NCI-H2196 treated with DMSO at 0.1 percent for 48 hours (cell line): Measurements from ENCODE around the gene PRR5.
A peak's percentile ranks its signal among the peaks of the same experiment; 100 is the strongest.
"Not testable (repeated sequence)": the region's sequence is repeated elsewhere in the genome, so short reads cannot be mapped to it uniquely, and the experiment has no call there.

Source experiments
- DNase-seq: peaks from one replicate; lab custom pipeline; 2025; ENCODE audit not compliant: unreplicated experiment; lab: John Stamatoyannopoulos, UW

Gene PRR5

DNA sequence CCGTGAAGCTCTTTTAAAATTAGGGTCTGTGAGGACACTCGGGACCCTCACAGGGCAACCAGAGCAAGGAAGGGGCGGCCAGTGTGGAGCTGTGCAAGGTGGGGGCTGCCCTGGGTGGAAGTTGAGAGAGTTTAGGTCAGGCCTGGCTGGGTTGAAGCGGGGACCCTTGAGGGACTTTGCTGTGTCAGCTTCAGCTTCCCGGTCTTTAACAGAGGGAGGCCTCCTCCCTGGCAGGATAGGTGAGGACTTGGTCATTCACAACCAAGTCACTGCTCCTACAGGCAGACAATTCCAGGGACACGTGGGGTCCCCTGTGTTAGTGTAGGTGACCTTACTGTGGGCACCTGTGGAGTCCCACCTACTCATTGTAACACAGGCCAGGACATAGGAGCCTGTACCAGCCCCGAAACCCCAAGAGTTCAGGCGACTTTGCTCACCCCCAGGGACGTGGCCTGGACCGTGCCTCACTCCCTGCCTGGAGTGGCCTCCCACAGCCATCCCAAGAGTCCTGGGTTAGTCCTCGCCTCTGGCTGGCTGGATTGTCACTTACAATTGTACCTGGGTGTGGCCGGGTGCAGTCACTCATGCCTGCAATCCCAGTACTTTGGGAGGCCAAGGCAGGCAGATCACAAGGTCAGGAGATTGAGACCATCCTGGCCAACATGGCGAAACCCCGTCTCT, 31.6 kb downstream of the PRR5 start:
- no peak for DNase-seq

DNA sequence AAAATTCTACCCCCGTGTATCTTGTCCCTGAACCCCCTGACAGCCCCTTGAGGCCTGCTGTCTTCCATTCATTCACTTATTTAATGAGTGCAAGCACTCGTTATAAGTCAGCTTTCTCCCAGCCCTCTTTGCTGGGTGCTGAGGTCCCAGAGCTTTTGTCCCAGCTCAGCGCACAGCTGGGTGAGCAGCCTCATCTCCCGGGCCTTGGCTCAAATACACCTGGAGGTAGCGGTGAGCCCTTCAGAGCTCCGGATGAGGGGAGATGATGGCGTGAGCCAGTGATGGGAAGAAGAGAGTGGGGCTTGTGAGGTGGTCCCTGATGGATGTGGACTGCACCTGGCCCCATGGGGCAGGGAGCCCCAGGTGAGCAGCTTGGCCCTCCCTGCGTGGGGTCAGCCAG, 32.3 kb downstream of the PRR5 start:
- no peak for DNase-seq

DNA sequence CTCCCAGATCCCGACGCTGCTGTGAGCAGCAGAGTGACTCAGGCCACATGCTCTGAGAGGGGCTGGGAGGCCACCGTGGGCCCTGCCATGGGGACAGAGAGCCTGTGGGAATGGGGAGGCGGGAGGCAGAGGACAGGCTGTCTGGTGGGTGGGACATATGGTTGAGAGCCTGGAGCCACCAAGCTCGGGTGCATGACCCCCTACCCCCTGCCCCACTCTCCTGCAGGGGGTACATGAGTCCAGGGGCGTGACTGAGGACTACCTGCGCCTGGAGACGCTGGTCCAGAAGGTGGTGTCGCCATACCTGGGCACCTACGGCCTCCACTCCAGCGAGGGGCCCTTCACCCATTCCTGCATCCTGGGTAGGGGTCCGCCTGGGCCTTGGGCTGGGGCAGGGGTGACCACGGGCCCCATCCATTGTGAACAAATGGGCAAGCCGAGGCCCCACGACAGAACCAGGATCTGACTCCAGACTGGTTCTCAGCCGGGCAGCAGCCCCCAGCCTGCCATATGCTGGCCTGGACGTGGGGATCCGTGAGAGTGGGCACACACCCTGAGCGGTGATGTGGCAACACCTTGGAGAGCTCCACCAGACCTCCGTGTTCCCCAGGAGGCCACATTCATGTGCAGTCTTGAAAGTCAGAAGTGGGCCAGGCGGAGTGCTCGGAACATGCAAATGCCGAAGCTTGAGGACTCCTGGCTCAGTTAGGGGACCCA, 33.0 kb downstream of the PRR5 start:
- no peak for DNase-seq

DNA sequence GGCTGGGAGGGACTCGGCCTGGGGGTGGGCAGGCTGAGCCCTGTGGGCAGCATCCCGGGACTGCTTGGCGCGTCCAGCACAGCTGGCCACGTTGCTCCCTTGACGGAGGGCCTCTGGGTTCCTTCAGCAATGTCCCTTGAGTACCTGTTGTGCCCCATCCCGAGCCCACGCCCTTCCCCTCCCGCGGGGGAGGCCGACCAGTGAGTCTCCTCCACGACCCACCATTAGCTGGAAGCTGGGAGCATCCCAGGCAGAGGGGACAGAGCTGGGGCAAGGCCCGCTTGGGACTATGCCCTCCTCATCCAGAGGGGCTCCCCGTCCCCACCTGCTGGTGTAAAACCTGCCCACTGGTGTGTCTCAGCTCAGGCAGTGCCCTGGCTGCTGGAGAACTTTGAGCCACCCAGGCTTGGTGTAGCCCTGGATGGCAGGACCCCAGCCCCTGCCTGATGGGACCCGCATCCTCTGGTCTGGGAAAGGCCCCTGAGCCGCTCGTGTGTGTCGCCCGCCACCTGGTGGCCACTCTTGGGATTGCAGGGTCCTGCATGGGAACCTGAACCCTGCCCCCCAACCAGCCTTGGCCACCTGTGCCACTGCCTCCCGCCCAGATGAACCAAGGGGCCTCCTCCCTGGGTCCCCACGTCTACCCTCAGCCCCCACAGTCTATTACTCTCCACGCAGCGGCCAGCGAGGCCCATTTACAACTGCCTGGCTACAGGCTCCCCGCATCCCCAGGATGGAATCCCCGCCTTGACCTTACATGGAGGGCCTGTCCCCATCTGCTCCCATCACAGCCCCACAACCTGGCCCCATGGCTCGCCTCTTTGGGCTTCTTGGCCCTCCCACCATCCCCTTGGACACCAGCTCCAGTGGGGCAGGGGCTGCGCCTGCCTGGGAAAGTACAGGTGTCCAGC, 33.8 kb downstream of the PRR5 start:
- DNase-seq: no peak

DNA sequence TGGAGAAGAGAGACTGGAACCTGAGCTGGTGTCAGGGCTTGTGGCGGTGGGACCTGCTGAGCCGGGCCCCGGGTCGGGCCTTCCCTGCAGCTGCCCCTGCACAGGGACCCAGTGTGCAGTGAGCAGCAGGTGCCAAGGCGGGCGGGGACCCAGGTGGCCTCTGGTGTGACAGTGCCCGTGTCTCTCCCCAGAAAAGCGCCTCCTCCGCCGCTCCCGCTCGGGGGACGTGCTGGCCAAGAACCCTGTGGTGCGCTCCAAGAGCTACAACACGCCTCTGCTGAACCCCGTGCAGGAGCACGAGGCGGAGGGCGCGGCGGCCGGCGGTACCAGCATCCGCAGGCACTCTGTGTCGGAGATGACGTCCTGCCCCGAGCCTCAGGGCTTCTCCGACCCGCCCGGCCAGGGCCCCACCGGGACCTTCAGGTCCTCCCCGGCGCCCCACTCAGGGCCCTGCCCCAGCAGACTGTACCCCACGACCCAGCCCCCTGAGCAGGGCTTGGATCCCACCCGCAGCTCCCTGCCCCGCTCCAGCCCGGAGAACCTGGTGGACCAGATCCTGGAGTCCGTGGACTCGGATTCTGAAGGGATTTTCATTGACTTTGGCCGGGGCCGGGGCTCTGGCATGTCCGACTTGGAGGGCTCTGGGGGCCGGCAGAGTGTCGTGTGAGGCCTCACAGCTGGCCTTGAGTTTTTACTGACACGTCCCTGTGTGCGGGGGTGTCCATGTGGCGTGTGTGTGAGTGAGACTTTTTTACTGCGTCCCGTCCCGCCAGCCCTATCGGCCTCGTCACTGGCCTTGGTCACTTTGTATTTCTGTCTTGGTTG, 34.8 kb downstream of the PRR5 start:
- no peak for DNase-seq

DNA sequence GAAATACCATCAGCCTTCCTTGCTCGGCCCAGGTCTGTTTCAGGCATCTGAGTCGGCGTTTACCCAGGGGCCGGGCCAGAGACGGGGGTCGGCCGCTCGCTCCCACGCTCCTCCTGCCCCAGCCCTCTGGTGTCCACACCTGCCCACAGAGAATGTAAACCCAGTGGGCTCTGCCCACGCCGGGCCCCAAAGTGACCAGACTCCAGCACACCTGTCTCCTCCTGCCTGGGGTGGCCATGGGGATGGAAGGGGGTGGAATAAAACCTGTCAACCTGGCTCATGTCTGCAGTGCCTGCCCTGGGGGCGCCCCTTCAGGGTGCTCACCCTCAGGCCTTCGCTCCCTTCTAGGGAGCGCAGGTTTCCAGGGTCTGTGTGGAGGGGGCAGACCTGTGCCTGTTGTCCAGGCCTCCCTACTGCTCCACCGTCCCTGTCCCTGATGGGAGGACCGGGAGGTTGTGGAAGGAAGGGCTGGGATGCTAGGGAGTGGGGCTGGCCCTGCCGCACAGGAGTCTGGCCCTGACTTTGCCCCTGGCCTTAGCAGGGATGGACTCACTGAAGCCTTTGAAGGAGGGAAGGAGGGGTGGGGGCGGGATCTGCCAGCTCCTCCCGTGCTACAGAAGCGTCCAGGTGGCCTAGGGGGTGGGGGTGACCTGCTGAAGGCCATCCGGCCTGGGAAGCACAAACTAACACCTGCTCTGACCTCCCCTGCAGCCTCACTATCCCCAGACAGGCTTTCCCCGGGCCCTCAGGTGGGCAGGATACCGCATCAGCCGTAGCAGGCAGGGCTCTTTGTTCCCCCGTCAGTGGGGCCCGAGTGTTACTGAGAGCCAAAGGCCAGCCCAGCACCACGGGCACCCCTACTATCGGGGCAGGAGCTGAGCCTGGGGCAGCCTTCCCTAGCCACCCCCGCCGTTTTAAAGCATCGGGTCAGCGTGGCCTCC, 35.7 kb downstream of the PRR5 start:
- no peak for DNase-seq

DNA sequence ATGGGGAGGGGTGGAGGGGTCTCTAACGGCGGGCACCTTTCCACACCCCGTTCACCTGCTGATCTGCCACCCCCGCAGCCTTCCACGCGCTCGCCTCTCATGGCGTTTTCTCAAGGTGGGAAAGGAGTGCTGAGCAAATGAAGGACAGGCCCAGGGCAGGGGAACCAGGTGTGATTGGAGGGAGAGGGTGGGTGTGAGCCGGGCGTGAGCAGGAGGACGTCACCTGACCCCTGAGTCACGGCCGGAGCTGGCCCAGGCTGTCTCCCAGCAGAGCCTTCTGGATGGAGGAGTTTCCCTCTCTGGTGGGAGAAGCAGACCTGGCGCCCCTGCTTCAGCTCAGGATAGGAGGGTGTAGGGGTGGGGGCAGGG, 36.3 kb downstream of the PRR5 start:
- no peak for DNase-seq

DNA sequence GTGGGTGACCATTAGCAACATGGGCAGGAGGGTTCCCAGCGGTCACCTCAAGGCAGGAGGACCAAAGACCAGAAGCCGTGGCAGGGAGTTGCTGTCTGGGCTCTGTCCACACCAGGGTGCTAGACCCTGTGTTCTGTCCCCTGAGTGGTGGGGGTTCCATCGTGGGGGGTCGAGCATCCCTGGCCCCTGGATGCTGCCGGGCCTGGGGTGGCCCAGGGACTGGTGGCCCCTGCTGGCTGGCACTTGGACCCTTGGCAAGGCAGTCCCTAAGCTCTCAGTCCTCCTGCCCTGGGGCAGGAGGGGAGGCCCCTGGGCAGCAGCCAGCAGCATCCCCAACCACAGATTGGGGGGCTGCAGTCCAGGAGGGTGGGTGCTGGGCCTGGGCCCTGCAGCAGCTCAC, 37.0 kb downstream of the PRR5 start:
- DNase-seq: no peak

DNA sequence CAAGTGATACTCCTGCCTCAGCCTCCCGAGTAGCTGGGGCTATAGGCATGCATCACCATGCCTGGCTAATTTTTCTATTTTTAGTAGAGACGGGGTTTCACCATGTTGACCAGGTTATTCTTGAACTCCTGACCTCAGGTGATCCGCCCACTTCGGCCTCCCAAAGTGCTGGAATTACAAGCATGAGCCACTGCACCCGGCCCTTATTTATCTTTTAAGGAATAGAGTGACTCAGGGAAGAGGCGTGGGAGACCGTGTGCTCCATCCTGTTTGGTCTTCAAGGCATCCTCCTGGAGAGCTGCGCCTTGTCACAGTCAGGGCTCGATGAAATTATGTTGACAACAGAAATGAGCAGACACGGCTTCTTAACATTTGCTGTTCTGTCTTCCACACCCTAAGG, 37.7 kb downstream of the PRR5 start:
- not testable (repeated sequence) for DNase-seq

DNA sequence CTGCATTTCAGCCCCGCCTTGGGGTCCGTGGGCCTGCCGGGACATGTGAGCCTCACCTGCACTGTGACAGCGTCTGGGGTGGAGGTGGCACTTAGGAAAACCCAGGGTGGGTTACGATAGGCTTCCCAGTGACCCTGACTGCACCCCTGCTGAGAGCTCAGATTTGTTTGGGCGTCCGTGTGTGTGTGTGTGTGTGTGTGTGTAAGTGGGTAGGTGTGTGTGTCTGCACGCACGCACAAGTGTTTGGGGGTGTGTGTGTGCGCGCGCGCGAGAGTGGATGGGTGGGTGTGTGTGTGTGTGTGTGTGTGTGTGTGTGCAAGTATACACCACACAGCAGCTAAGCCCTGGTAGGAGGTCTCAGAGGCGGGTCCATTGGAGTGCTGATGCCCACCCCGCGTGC, 38.3 kb downstream of the PRR5 start:
- DNase-seq: no peak

DNA sequence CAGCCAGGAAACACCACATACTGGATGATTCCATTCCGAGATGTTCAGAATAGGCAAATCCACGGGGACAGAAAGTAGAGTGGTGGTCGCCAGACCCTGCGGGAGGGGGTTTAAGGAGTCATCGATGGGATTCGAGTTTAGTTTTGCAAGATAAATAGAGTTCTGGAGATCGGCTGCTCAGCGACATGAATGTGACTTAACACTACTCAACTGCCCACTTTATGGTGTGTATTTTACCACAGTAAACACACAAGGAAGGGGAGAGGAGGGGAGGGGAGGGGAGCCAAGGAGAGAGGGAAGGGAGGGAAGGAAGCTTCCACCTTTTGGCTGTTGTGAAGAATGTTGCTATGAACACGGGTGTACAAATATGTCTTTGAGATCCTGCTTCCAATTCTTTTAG, 39.9 kb downstream of the PRR5 start:
- no peak for DNase-seq

DNA sequence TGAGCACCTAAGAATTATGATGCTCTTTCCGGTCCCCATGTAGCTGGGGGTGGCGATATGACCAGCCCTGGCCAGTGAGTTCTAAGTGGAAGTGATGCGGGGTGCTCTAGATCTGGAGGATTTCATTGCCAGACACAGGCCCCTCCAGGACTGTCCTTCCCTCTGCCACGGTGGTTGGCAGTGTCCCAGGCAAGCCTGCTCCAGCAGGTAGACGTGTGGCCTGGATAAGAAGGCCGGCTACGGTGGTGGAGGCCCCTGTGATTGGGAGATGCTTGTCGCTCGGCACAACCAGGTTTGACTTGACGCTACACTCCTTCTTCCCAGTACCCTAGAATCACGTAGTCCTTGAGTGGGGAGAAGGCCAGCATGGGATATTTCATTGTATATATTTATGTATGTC, 41.2 kb downstream of the PRR5 start:
- DNase-seq: no peak

DNA sequence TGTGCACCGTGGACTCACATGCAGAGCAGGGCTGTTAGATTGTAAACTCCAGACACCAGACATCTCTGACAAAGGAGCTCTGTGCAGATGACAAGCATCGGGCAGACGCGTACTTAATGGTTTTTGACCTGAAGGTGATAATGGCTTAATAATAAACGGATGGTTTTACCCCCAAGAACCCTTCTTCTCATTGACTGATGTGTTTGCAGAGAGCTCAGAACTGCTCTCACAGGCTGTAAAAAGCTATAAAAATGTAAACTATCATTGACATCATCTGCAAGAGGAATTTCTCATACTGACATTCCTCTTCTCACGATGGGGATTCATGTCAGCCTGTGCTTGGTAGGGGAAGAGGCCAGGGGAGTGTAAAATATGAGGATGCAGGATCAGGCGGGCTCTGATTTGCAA, 41.8 kb downstream of the PRR5 start:
- no peak for DNase-seq

DNA sequence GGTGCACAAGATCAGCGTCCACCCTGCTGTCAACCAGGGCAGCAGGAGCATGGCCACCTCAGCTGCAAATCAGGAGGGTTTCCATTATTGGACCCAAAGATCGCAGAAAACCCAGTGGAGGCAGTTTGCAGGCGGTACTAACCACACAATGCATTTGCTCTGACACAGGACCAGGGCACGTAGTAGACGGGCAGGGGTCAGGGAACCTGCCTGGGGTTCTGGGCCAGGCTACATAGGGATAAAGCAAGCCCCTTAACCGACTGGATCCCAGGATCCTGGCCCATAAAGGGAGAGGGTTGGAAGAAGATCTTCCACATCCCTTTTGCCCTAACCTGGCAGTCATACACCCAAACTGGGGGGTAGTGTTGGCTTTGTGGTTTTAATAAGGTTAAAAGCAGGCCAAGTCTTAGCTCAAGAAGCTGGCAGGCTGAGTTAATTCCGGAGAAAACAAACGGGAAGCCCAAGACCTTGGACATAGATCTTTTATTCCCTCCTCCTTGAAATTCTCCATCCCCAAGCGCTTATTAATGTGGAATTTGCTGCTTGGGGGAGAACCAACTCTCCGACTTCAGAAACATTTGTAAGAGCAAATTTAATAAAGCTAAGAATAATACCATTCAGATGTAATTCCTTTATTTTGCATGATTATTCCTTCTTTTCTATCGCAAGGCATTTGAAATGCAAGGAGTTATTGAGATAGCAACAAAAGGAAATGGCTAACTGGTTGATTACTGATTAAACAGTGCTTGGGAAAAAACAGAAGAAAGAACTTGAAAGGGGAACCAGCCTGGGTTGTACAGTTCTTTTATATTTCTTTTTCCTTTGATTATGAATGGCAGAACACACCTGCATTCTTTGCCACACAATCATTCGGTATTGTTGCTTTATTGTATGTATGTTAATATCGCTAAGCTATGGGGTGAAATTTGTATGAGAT, 44.1 kb downstream of the PRR5 start:
- DNase-seq: no peak

DNA sequence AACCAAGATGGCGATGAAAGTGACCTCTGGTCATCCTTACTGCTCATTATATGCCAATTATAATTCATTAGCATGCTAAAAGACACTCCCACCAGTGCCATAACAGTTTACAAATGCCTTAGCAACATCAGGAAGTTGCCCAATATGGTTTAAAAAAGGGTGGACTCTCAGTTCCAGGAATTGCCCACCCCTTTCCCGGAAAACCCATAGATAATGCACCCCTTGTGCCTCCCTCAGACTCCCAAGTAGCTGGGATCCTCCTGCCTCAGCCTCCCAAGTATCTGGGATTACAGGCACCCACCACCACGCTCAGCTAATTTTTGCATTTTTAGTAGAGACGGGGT, 45.8 kb downstream of the PRR5 start:
- DNase-seq: not testable (repeated sequence)

DNA sequence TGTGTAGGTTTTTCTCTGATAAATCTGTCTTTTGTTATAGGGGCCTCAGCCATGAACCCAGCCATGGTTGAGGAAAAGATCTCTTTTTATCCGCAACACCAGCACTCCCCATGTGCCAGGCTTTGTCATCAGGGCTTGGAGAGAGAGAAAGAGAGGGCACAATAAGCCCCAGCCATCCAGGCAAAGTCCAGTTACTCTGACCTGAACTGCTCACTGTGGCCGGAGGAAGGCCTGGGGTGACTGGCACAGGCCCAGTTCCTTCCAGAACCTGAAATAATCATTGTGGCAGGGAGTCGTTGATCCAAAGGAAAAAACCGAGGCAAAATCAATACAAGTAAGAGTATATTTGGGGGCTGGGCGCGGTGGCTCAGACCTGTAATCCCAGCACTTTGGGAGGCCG, 46.5 kb downstream of the PRR5 start:
- no peak for DNase-seq

DNA sequence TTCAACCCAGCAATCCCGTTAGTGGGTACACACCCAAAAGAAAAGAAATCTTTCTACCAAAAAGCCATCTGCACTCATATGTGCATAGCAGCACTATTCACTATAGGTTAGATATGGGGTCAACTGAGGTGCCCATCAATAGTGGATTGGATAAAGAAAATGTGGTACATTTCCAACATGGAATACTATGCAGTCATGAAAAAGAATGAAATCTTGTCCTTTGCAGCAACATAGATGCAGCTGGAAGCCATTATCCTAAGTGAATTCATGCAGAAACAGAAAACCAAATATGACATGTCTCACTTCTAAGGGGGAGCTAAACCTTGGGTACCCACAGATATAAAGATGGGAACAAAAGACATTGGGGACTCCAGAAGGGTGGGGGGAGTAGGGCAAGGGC, 48.5 kb downstream of the PRR5 start:
- DNase-seq: no peak

DNA sequence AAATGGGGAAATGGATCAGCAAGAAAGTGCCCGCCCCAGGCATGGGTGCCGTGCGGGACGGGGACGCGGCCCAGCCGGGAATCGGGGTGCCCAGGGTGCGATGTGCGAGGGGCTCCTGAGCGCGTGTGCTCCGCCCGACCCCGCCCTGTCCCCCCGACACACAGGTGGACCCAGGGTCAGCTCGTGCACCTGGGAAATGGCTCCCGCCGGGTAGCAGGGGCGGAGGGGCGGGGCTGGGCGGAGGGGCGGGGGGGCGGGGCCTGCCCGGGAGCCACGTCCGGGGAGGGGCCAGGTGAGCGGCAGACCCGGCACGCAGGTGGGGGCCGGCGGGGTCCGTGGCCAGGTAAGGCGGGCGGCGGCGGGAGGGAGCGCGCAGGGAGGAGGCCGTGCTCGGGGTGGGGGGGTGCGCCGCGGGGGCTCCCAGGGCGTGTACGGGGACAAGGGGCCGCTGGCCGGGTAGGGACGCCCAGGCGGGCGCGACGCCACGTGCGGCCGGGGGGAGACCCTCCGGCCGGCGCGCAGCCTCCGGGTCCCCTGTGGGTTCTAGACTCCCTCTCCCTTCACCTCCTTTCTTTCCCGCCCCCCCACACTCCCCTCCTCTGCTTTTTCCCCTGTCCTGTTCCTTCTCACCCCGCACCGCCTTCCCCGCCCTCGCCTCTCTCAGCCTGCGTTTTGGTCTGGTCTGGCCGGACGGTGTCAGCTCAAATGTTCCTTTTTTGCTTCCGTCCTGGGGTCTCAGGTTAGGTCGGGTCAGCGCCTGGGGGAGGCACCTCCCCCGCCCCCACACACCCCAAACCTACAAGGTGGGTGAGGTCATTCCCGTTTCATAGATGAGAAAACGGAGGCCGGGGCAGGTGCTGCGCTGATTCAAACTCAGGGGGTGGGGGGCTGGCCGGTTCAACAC, 50.5 kb downstream of the PRR5 start, which contains the start of gene ARHGAP8:
ARHGAP8 (plus strand) TSS at position 291 of the 904 bp plus-strand sequence. CDS start 33,953 bp downstream, outside the sequence.
- DNase-seq: peak; percentile 39
